CD14-positive monocyte (primary cell): Measurements from ENCODE around the gene MXRA5. TPM values are rescaled to one million over a fixed set of nuclear protein-coding genes. Genes with fewer than 3 reads are reported as not detected.
"Not testable (repeated sequence)": the region's sequence is repeated elsewhere in the genome, so short reads cannot be mapped to it uniquely, and the experiment has no call there.

ENCODE experiments used
- DNase-seq, 3 donors: peaks; one replicate each; pipeline ENCODE4 v3.0.0-alpha.2; 2011 to 2022
- H2AFZ ChIP-seq: 2 replicates; pipeline ENCODE4 v1.6.0; 2012; ENCODE audit warnings: mild to moderate bottlenecking, low read depth, low read length, inconsistent platforms; ENCODE audit not compliant: insufficient read depth, poor library complexity, severe bottlenecking
- H3K27ac ChIP-seq, 2 donors: 1 replicate in 1 of 2; 2 replicates in 1 of 2; pipeline ENCODE4 v1.5.1; 2012 to 2013; ENCODE audit warnings: low read length in 2 of 2, control low read depth in 1 of 2, inconsistent platforms in 1 of 2, low read depth in 1 of 2, mild to moderate bottlenecking in 1 of 2
- H3K27me3 ChIP-seq, 2 donors: one replicate each; pipeline versions ENCODE4 v1.6.0 to v1.6.1; 2011 to 2013; ENCODE audit warnings: low read length in 2 of 2; ENCODE audit not compliant: control insufficient read depth in 2 of 2, insufficient read depth in 2 of 2
- H3K36me3 ChIP-seq, 2 donors: replicated peaks in 1 of 2; 1 replicate in 1 of 2; 2 replicates in 1 of 2; pipeline versions ENCODE4 v1.5.1 to v1.6.1; 2012 to 2013; ENCODE audit warnings: low read length in 2 of 2, control low read depth in 1 of 2, inconsistent platforms in 1 of 2, mild to moderate bottlenecking in 1 of 2; ENCODE audit not compliant: insufficient read depth in 2 of 2, control insufficient read depth in 1 of 2
- H3K4me1 ChIP-seq, 2 donors: 1 replicate in 1 of 2; 2 replicates in 1 of 2; pipeline versions ENCODE4 v1.5.1 to v1.6.1; 2012 to 2013; ENCODE audit warnings: low read length in 2 of 2, control low read depth in 1 of 2, inconsistent platforms in 1 of 2, mild to moderate bottlenecking in 1 of 2, moderate library complexity in 1 of 2; ENCODE audit not compliant: insufficient read depth in 2 of 2, control insufficient read depth in 1 of 2
- H3K4me2 ChIP-seq: replicated peaks from 2 replicates; pipeline ENCODE3; 2012; ENCODE audit warnings: low read length, moderate library complexity, mild to moderate bottlenecking; ENCODE audit not compliant: poor library complexity, severe bottlenecking; ENCODE audit errors: extremely low read depth
- H3K4me3 ChIP-seq, 3 experiments: fragments of 200-600 bp in 1 of 3; sonication (generic) in 1 of 3; replicated peaks in 1 of 3; 1 replicate in 2 of 3; 2 replicates in 1 of 3; pipeline ENCODE4 v1.5.1; 2011 to 2013; ENCODE audit warnings: low read length in 3 of 3, mild to moderate bottlenecking in 3 of 3, control low read depth in 2 of 3, low read depth in 2 of 3, inconsistent platforms in 1 of 3, moderate library complexity in 1 of 3
- H3K79me2 ChIP-seq: 2 replicates; pipeline ENCODE4 v1.6.0; 2012; ENCODE audit warnings: mild to moderate bottlenecking, control low read depth, inconsistent platforms, low read length, moderate library complexity; ENCODE audit not compliant: insufficient read depth
- H3K9ac ChIP-seq: 2 replicates; pipeline ENCODE4 v1.6.0; 2017; ENCODE audit warnings: low read length, mild to moderate bottlenecking; ENCODE audit not compliant: insufficient read depth, poor library complexity, severe bottlenecking
- H3K9me3 ChIP-seq, 2 donors: replicated peaks in 1 of 2; 1 replicate in 1 of 2; 2 replicates in 1 of 2; pipeline versions ENCODE4 v1.5.1 to v1.6.1; 2012 to 2013; ENCODE audit warnings: low read length in 2 of 2, control low read depth in 1 of 2; ENCODE audit not compliant: control insufficient read depth in 1 of 2, insufficient read depth in 1 of 2
- H4K20me1 ChIP-seq: 2 replicates; pipeline ENCODE4 v1.6.0; 2012; ENCODE audit warnings: mild to moderate bottlenecking, low read length, control low read depth, moderate library complexity; ENCODE audit not compliant: insufficient read depth
- H3K27ac Mint-ChIP-seq, 7 donors: one replicate each; pipeline ENCODE4 v1.8.0; 2020; ENCODE audit warnings: mild to moderate bottlenecking in 7 of 7, mixed read lengths in 7 of 7, moderate library complexity in 6 of 7, inconsistent platforms in 2 of 7
- H3K27me3 Mint-ChIP-seq, 3 donors: one replicate each; pipeline ENCODE4 v1.8.0; 2021 to 2022; ENCODE audit warnings: low read depth in 3 of 3, mild to moderate bottlenecking in 3 of 3, mixed read lengths in 3 of 3, moderate library complexity in 3 of 3, inconsistent platforms in 1 of 3
- H3K36me3 Mint-ChIP-seq, 2 donors: one replicate each; pipeline ENCODE4 v1.8.0; 2020; ENCODE audit warnings: mixed read lengths in 2 of 2, inconsistent platforms in 1 of 2, mild to moderate bottlenecking in 1 of 2
- H3K4me1 Mint-ChIP-seq: one replicate; pipeline ENCODE4 v1.8.0; 2020; ENCODE audit warnings: mild to moderate bottlenecking, mixed read lengths
- H3K4me3 Mint-ChIP-seq, 2 donors: one replicate each; pipeline ENCODE4 v1.8.0; 2020; ENCODE audit warnings: mild to moderate bottlenecking in 2 of 2, mixed read lengths in 2 of 2, moderate library complexity in 1 of 2
- H3K9me3 Mint-ChIP-seq, 7 donors: one replicate each; pipeline ENCODE4 v1.8.0; 2020 to 2022; ENCODE audit warnings: mixed read lengths in 7 of 7, mild to moderate bottlenecking in 6 of 7, moderate library complexity in 6 of 7, inconsistent platforms in 2 of 7
- CTCF ChIP-seq: fragments of 200-600 bp; IDR thresholded peaks from one replicate; pipeline ENCODE4 v1.8.0; 2022; ENCODE audit warnings: antibody characterized with exemption, mild to moderate bottlenecking
- WGBS: methylation state at CpG from one replicate; pipeline ENCODE4 v1.1.5; 2013; ENCODE audit warnings: missing lambda C conversion rate; ENCODE audit not compliant: insufficient coverage; 5-methylcytosine and 5-hydroxymethylcytosine counted together
- intact Hi-C, 2 donors: fragments of 100-400 bp; cut with micrococcal nuclease; formaldehyde crosslinking; loops; one replicate each; pipeline versions ENCODE4 v1.15.0 to v1.15.1; 2023
- polyA plus RNA-seq, 3 donors: library from polyadenylated mRNA; depleted of rRNA in 1 of 3; unstranded in 2 of 3; stranded (reverse) in 1 of 3; fragments of 300-500 nt in 2 of 3; fragments of >200 nt in 1 of 3; fragmentation: Illumina TruSeq in 2 of 3; gene quantifications; 1 replicate in 2 of 3; 2 replicates in 1 of 3; pipeline ENCODE4 v1.2.3, GENCODE V29; 2012 to 2021

Gene MXRA5
- polyA plus RNA-seq, 3 donors = not detected

DNA sequence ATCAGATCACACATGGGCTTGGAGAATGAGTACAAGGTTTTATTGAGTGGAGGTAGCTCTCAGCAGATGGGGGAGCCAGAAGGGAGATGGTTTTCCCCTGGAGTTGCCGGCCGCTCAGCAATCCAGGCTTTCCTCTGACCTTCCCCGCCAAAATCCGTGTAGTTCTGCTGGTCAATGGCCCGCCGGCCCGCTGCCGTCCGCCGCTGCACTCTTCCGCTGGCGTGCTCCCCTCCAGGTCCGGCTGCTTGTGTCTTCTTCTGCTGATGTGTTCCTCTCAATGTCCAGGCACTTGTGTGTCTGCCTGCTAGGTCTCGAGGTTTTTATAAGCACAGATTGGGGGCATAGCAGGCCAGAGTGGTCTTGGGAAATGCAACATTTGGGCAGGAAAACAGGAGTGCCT, 14.4 kb upstream of the MXRA5 start:
- Histone ChIP-seq H3K36me3 (no peaks in the 10 kb centered on the region), H3K4me2 (no peak overlapping the region), H3K4me3 (no peak overlapping the region), H3K9me3 (no peaks in the 10 kb centered on the region), H3K79me2 (no peaks in the 10 kb centered on the region), H2AFZ (no peak overlapping the region), H3K27ac (no peak overlapping the region), H3K4me1 (no peaks in the 10 kb centered on the region), H3K27me3 (no peaks in the 10 kb centered on the region), H3K9ac (no peak overlapping the region), H4K20me1 (no peaks in the 10 kb centered on the region)
- H3K27ac Mint-ChIP-seq = no peak overlapping the region
- DNase-seq = no peak
- H3K27me3 Mint-ChIP-seq = peaks cover 1 to 6% (median 2%) of the 10 kb centered on the region in 3 donors
- H3K36me3 Mint-ChIP-seq = no peaks in the 10 kb centered on the region
- H3K4me1 Mint-ChIP-seq = no peaks in the 10 kb centered on the region
- intact Hi-C loops = no loop called here
- H3K9me3 Mint-ChIP-seq = peaks cover 0 to 3% (median 0%) of the 10 kb centered on the region in 7 donors
- H3K4me3 Mint-ChIP-seq = no peak overlapping the region
- no peak for TF ChIP-seq CTCF
- WGBS = 62% methylated on average over 8 of the region's 14 CpGs

DNA sequence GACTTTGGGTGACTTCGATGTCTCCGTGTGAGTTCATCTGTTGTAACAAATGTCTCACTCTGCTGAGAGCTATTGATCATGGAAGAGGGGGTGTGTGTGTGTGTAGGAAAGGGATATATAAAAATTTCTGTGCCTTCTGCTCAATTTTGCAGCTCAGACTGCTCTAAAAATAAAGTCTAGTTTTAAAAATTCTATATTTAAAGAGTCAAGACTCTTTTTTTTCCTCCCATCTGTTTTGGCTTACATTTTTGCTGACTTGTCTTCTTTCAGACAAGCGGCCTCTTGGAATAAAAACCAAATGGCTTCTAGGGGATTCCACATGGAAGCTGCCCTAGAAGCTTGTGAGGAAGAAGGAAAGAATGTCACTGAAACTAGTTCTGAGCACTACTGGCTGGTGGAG, 6.3 kb upstream of the MXRA5 start:
- H4K20me1 ChIP-seq, H3K4me1 Mint-ChIP-seq, H3K4me3 Mint-ChIP-seq, H3K4me3 ChIP-seq, H3K9me3 Mint-ChIP-seq, H3K9me3 ChIP-seq, H3K4me2 ChIP-seq, H3K36me3 ChIP-seq, H2AFZ ChIP-seq, DNase-seq, intact Hi-C loops, H3K9ac ChIP-seq, H3K27ac Mint-ChIP-seq, H3K36me3 Mint-ChIP-seq, H3K4me1 ChIP-seq, H3K27ac ChIP-seq, H3K27me3 ChIP-seq, H3K79me2 ChIP-seq: not testable (repeated sequence)
- H3K27me3 Mint-ChIP-seq = peaks cover 0 to 10% (median 7%) of the 10 kb centered on the region in 3 donors
- no CpG with 5 or more reads among the region's 3 CpGs for WGBS
